ENCODE measurements around the gene BBS9.

GRCh38 chr7:33108554-33109004, 20.8 kb upstream of the BBS9 start:
- TF ChIP-seq CTCF (IDR thresholded peaks at IDR 0.05), result no peak
- no peak for TF ChIP-seq POLR2AphosphoS5 (IDR thresholded peaks at IDR 0.05)
- no peak for TF ChIP-seq POLR2A (IDR thresholded peaks at IDR 0.05)
- no peak for TF ChIP-seq EP300 (IDR thresholded peaks at IDR 0.05)
